ENCODE data around the gene DDN. TPM values are rescaled to one million over a fixed set of nuclear protein-coding genes. Genes with fewer than 3 reads are reported as not detected.
A peak's percentile ranks its signal among the peaks of the same experiment; 100 is the strongest.

The DDN gene
- total RNA-seq, 1 experiment from 2014 or later, result 0.35 TPM

DNA sequence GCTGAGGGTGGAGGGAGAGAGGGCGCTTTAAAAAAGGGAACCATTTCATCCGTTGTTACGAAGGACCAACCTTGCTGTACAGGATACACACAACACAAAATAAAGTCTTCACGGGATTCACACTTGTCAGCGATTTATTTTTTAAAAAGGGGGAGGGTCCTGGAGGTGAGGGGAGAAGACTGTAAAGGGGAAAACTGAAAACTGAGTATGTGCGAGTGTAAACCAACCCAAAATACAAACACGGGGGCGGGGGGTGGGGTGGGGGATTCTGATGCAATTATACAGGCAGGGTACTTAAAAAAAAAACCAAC is 19.9 kb upstream of the DDN start:
- Histone ChIP-seq H3K4me2 (ENCODE audit: insufficient read depth, insufficient read length, low read length) (peak overlapping the region; percentile 91), H3K14ac (ENCODE audit: insufficient read depth, low read length) (peak overlapping the region; percentile 64; the same call in 1 of the 2 replicates), H3K27me3 (ENCODE audit: insufficient read depth, low read length) (no peaks in the 10 kb centered on the region), H3K18ac (ENCODE audit: insufficient read length, low read depth, low read length) (peak overlapping the region; percentile 85), H2BK12ac (ENCODE audit: insufficient read length, low read depth, low read length) (no peak overlapping the region), H3K9me3 (ENCODE audit: control insufficient read depth, low read depth, low read length) (no peaks in the 10 kb centered on the region), H3K79me1 (ENCODE audit: insufficient read depth, low read depth, low read length, poor library complexity, severe bottlenecking) (peaks cover 3% of the 10 kb centered on the region), H3K23me2 (ENCODE audit: insufficient read length, low read depth, low read length, poor library complexity, severe bottlenecking) (peaks cover 9% of the 10 kb centered on the region), H3K23ac (ENCODE audit: insufficient read length, low read depth, low read length) (no peak overlapping the region), H4K5ac (ENCODE audit: insufficient read length, low read depth, low read length) (peak overlapping the region; percentile 93), H3K56ac (ENCODE audit: insufficient read length, low read depth, low read length) (no peak overlapping the region), H2BK5ac (ENCODE audit: insufficient read length, low read length) (no peak overlapping the region), H3K79me2 (ENCODE audit: insufficient read depth, low read length) (no peaks in the 10 kb centered on the region), H4K8ac (replicated peaks; ENCODE audit: insufficient read length, low read depth, low read length) (peak overlapping the region; percentile 53), H4K91ac (ENCODE audit: insufficient read length, low read depth, low read length) (no peak overlapping the region), H3T11ph (ENCODE audit: low read length) (no peak overlapping the region), H4K20me1 (ENCODE audit: control insufficient read depth, insufficient read depth, insufficient read length) (no peaks in the 10 kb centered on the region), H2AFZ (ENCODE audit: low read length) (no peak overlapping the region), H3K4ac (ENCODE audit: low read depth, low read length) (no peak overlapping the region; the same call in 1 of the 2 replicates), H2BK15ac (ENCODE audit: low read depth, low read length) (no peak overlapping the region), H3K27ac (ENCODE audit: insufficient read length, low read depth, low read length) (peak overlapping the region; percentile 91), H3K9ac (ENCODE audit: extremely low read depth, insufficient read length, low read length) (peak overlapping the region; percentile 97), H2BK20ac (ENCODE audit: low read depth, low read length, poor library complexity, severe bottlenecking) (no peak overlapping the region), H2AK5ac (ENCODE audit: insufficient read length, low read length) (no peak overlapping the region), H3K4me1 (ENCODE audit: insufficient read depth, low read length) (no peaks in the 10 kb centered on the region), H2BK120ac (ENCODE audit: low read depth, low read length, poor library complexity, severe bottlenecking) (peak overlapping the region; percentile 78)
- Mint-ChIP-seq H3K27ac (peak overlapping the region; percentile 98 to 99 (median 99)), H3K4me1 (peaks cover 15% of the 10 kb centered on the region in 2 experiments), H3K4me3 (peak overlapping the region; percentile 89 to 93), H3K9me3 (no peaks in the 10 kb centered on the region), H3K36me3 (ENCODE audit: insufficient read depth in 1 of 3, low read depth in 3 of 3) (peaks cover 10 to 34% (median 29%) of the 10 kb centered on the region in 3 experiments), H3K27me3 (ENCODE audit: low read depth) (no peaks in the 10 kb centered on the region; the same call in 1 of the 2 replicates)
- WGBS (ENCODE audit: extremely low coverage, insufficient read length, low lambda C conversion rate), result no CpG with 5 or more reads among the region's 8 CpGs
- TF ChIP-seq CTCF (conservative IDR thresholded peaks at IDR 0.05), result no peak
- no peak for DNase-seq
